Cardiac septum (tissue), 1 donor: ENCODE results near the gene SUN1. TPM values are rescaled to one million over a fixed set of nuclear protein-coding genes. Genes with fewer than 3 reads are reported as not detected.

Experiments
- DNase-seq: peaks from one replicate; pipeline ENCODE4 v3.0.0-alpha.2; 2020; ENCODE audit warnings: low spot score
- intact Hi-C: fragments of 100-400 bp; cut with DNase I; formaldehyde crosslinking; loops from one replicate; pipeline ENCODE4 v1.14.0; 2022
- total RNA-seq: library from RNA; stranded (reverse); fragmentation: NEBNext Ultra II Directional; extraction: Animal tissue kit (Norgen Biotek cat#: 25700); gene quantifications from one replicate; pipeline ENCODE4 v1.2.1, GENCODE V29; 2021
- donor health status: DM: no; HTN: no; CAD: no.

Gene SUN1
- total RNA-seq, 1 donor from 2014 or later = 153 TPM

GRCh38 chr7:884191-885003 lies 52.1 kb downstream of the SUN1 start:
- intact Hi-C loops = no loop called here
- no peak for DNase-seq

GRCh38 chr7:885261-885892 lies 53.1 kb downstream of the SUN1 start:
- DNase-seq = no peak
- intact Hi-C loops = no loop called here

GRCh38 chr7:885893-886625 lies 53.8 kb downstream of the SUN1 start:
- DNase-seq = no peak
- intact Hi-C loops = no loop called here

GRCh38 chr7:886626-887487 lies 54.6 kb downstream of the SUN1 start:
- intact Hi-C loops = no loop called here
- DNase-seq = peak; percentile 91

GRCh38 chr7:887488-887820 lies 55.2 kb downstream of the SUN1 start:
- intact Hi-C loops = no loop called here
- DNase-seq = no peak

- DNase-seq = no peak
- intact Hi-C loops = no loop called here
Observed at GRCh38 chr7:888081-889024, 56.1 kb downstream of the SUN1 start.

- intact Hi-C loops = no loop called here
- no peak for DNase-seq
Observed at GRCh38 chr7:889025-889390, 56.7 kb downstream of the SUN1 start.

- no peak for DNase-seq
- intact Hi-C loops = no loop called here
Observed at GRCh38 chr7:889391-889790, 57.1 kb downstream of the SUN1 start.

- no peak for DNase-seq
- intact Hi-C loops = no loop called here
Observed at GRCh38 chr7:890868-891267, 58.6 kb downstream of the SUN1 start.

- intact Hi-C loops = no loop called here
- no peak for DNase-seq
Observed at GRCh38 chr7:891291-891690, 59.0 kb downstream of the SUN1 start.

GRCh38 chr7:891805-892204 lies 59.5 kb downstream of the SUN1 start:
- intact Hi-C loops = no loop called here
- no peak for DNase-seq

- intact Hi-C loops = no loop called here
- DNase-seq = no peak
Observed at GRCh38 chr7:892648-893593, 60.6 kb downstream of the SUN1 start.

GRCh38 chr7:893686-894085 lies 61.4 kb downstream of the SUN1 start:
- DNase-seq = no peak
- intact Hi-C loops = no loop called here

GRCh38 chr7:894164-894867 lies 62.0 kb downstream of the SUN1 start:
- no peak for DNase-seq
- intact Hi-C loops = no loop called here

GRCh38 chr7:894927-895450 lies 62.7 kb downstream of the SUN1 start:
- intact Hi-C loops = no loop called here
- DNase-seq = no peak

GRCh38 chr7:895451-896052 lies 63.3 kb downstream of the SUN1 start:
- no peak for DNase-seq
- intact Hi-C loops = no loop called here
